ENCODE data around the gene CCND1. TPM values are rescaled to one million over a fixed set of nuclear protein-coding genes. Genes with fewer than 3 reads are reported as not detected.
"Not testable (repeated sequence)": the region's sequence is repeated elsewhere in the genome, so short reads cannot be mapped to it uniquely, and the experiment has no call there.

CCND1 gene
- total RNA-seq, 1 donor from 2014 or later, result 192 TPM

GRCh38 chr11:69615545-69616278 lies 25.2 kb upstream of the CCND1 start:
- ATAC-seq (no peak), DNase-seq (ENCODE audit: low spot score) (no peak)
- intact Hi-C loops (cut with DNase I), result no loop called here

GRCh38 chr11:69617220-69617619 lies 23.7 kb upstream of the CCND1 start:
- ATAC-seq, result no peak
- intact Hi-C loops (cut with DNase I), result no loop called here
- no peak for DNase-seq (ENCODE audit: low spot score)

GRCh38 chr11:69617682-69618081 lies 23.3 kb upstream of the CCND1 start:
- ATAC-seq, result no peak
- no peak for DNase-seq (ENCODE audit: low spot score)
- intact Hi-C loops (cut with DNase I), result no loop called here

GRCh38 chr11:69618237-69618636 lies 22.7 kb upstream of the CCND1 start:
- no peak for DNase-seq (ENCODE audit: low spot score)
- ATAC-seq, result no peak
- intact Hi-C loops (cut with DNase I), result no loop called here

- intact Hi-C loops (cut with DNase I), result no loop called here
- DNase-seq (ENCODE audit: low spot score), result no peak
- no peak for ATAC-seq
Measured at GRCh38 chr11:69620683-69621290, 20.2 kb upstream of the CCND1 start.

- ATAC-seq; intact Hi-C loops (cut with DNase I); DNase-seq (ENCODE audit: low spot score): not testable (repeated sequence)
Measured at GRCh38 chr11:69622097-69622681, 18.8 kb upstream of the CCND1 start.

- DNase-seq (ENCODE audit: low spot score), result no peak
- no peak for ATAC-seq
- intact Hi-C loops (cut with DNase I), result no loop called here
Measured at GRCh38 chr11:69624293-69624692, 16.7 kb upstream of the CCND1 start.

- DNase-seq (ENCODE audit: low spot score), result no peak
- intact Hi-C loops (cut with DNase I), result no loop called here
- ATAC-seq, result no peak
Measured at GRCh38 chr11:69625476-69625875, 15.5 kb upstream of the CCND1 start.

- ATAC-seq (no peak), DNase-seq (ENCODE audit: low spot score) (no peak)
- intact Hi-C loops (cut with DNase I), result no loop called here
Measured at GRCh38 chr11:69627551-69627950, 13.4 kb upstream of the CCND1 start.

GRCh38 chr11:69630017-69630416 lies 10.9 kb upstream of the CCND1 start:
- ATAC-seq, result no peak
- no peak for DNase-seq (ENCODE audit: low spot score)
- intact Hi-C loops (cut with DNase I), result no loop called here

GRCh38 chr11:69630424-69630823 lies 10.5 kb upstream of the CCND1 start:
- intact Hi-C loops (cut with DNase I), result no loop called here
- no peak for ATAC-seq
- DNase-seq (ENCODE audit: low spot score), result no peak

GRCh38 chr11:69632900-69633299 lies 8.1 kb upstream of the CCND1 start:
- intact Hi-C loops (cut with DNase I), result no loop called here
- DNase-seq (ENCODE audit: low spot score), result no peak
- no peak for ATAC-seq

GRCh38 chr11:69634069-69634468 lies 6.9 kb upstream of the CCND1 start:
- ATAC-seq (no peak), DNase-seq (ENCODE audit: low spot score) (no peak)
- intact Hi-C loops (cut with DNase I), result no loop called here

GRCh38 chr11:69634590-69634989 lies 6.4 kb upstream of the CCND1 start:
- DNase-seq (ENCODE audit: low spot score) (no peak), ATAC-seq (no peak)
- intact Hi-C loops (cut with DNase I), result no loop called here

- ATAC-seq (no peak), DNase-seq (ENCODE audit: low spot score) (no peak)
- intact Hi-C loops (cut with DNase I), result loop anchor here (5.0 kb wide), 2 partner anchors 148 to 193 kb away; no protein-coding TSS in a partner anchor
Measured at GRCh38 chr11:69635195-69635594, 5.8 kb upstream of the CCND1 start.

GRCh38 chr11:69635804-69636511 lies 5.0 kb upstream of the CCND1 start:
- ATAC-seq, result no peak
- intact Hi-C loops (cut with DNase I), result loop anchor here (5.0 kb wide), 2 partner anchors 149 to 194 kb away; no protein-coding TSS in a partner anchor
- peak; percentile 52 for DNase-seq (ENCODE audit: low spot score)

- DNase-seq (ENCODE audit: low spot score) (peak; percentile 89), ATAC-seq (peak; percentile 73)
- intact Hi-C loops (cut with DNase I), result loop anchor here (5.0 kb wide), 2 partner anchors 149 to 194 kb away; no protein-coding TSS in a partner anchor
Measured at GRCh38 chr11:69636512-69637197, 4.3 kb upstream of the CCND1 start.

GRCh38 chr11:69637198-69637940 lies 3.6 kb upstream of the CCND1 start:
- peak; percentile 13 for ATAC-seq
- DNase-seq (ENCODE audit: low spot score), result no peak
- intact Hi-C loops (cut with DNase I), result loop anchor here (5.0 kb wide), 2 partner anchors 150 to 195 kb away; no protein-coding TSS in a partner anchor
